SHP77 treated with DMSO at 0.1 percent for 48 hours (cell line): ENCODE results near the gene SNX25.
"Not testable (repeated sequence)": the region's sequence is repeated elsewhere in the genome, so short reads cannot be mapped to it uniquely, and the experiment has no call there.

Source experiments
- DNase-seq: peaks from one replicate; lab custom pipeline; 2025; lab: John Stamatoyannopoulos, UW

Gene SNX25

DNA sequence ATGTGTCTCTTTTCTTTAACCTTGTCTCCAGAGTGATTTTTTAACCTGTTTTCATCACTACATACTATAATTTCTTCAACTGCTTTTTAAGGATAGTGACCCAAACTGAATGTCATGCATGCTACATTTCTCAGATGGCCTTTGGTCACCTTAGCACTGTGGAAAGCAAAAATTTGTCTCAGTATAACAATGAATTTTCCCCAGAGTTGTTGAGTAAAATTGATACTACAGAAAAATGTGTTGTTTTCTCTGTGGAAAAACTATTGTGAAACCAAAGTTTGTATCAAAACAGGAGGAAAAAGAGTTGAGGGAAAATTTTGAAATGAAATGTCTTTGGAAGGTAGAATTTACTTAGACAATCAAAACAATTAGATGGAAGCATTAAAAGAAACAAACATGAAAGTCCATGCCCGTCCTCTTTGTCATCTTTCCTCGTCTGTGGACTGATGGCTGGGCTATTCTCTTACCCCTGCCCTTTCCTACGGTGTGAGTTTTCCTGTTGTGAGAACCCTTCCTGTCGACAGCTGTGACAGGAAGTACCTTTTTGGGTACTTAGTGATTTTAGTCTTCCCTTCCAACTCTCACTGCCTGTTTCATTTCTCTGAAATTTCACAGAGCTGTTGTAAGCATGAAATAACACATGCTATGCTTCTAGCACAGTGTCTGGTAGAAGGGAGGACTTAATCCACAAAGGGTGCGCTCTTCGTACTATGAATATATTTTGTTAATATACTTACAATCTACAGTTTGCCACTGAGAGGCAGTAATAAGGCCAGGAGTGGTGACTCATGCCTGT, 135.5 kb downstream of the SNX25 start:
- DNase-seq: no peak

DNA sequence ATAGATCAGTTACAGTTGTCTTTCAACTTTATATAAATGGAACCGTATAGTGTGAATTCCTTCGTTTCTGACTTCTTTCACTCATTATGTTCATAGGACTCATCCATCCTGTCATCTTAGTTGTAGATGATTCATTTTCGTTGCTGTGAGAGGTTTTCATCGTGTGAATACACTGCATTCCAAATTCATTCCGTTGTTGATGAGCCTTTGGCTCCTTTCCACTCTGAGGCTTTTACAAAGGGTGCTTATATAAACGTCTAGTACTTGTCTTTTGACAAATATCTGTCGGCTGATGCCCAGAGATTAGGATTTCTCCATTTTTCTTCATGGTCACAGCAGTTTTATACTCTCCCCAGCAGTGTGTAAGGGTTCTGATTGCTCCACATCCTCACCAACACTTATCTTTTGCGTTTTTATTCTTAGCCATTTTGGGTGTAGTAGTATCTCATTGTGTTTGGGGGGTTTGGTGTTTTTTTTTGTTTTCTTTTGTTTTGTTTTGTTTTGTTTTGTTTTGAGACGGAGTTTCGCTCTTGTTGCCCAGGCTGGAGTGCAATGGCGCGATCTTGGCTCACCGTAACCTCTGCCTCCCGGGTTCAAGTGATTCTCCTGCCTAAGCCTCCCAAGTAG, 137.7 kb downstream of the SNX25 start:
- no peak for DNase-seq

DNA sequence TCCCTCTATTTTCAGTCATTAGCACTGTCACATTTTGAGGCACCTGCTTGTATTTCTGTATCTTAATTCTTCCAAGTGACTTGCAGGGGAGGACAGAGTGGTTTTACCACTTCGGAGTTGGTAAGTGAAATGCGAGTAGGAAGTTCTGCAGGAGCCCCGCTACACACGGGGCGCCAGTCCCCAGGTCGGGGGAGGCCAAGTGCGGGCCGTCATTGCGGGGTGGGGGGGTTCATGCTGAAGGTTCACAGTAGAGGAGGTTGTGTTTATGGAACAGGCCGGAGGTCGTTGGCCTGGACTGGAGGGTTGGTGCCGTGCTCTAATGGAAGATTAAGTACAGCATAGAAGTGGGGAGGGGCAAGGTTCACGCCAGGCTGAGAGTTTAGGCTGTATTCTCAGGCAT, 142.3 kb downstream of the SNX25 start:
- DNase-seq: no peak

DNA sequence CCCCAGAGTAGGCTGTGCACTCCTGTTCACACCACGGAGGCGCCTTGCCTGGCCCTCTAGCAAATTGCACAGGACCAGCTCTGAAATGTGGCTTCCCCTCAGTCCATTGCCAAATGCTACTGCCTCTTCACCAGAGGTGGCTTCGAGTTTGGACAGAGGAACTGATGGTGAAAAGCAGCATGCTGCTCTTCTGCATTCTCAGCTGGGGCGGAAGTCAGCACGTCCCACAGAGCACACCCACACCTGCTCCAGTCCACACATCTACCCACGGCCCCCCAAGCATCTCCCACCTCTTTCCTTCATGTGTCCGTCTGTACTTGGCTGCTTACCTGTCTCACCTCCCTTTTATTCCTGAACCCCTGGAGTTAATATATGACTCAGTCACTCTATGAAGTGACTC, 142.8 kb downstream of the SNX25 start:
- no peak for DNase-seq

DNA sequence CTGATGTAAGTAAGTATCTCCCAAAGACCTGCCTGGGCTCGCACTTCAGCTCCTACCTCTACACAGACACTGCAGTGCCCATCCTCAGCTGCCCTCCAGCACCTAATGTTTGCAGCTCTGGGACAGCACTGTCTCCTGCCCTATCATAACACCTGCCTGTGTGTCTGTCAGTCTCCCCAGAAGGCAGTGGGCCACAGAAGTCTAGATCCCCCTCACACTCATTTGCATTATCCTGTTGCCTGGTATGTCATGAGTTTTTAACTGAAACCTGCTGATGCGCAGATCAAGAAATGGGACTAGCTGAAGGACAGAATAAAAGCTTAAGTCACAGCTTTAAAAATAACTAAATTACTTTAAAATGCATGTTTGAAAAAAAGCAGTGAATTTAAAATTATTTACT, 143.3 kb downstream of the SNX25 start:
- no peak for DNase-seq

DNA sequence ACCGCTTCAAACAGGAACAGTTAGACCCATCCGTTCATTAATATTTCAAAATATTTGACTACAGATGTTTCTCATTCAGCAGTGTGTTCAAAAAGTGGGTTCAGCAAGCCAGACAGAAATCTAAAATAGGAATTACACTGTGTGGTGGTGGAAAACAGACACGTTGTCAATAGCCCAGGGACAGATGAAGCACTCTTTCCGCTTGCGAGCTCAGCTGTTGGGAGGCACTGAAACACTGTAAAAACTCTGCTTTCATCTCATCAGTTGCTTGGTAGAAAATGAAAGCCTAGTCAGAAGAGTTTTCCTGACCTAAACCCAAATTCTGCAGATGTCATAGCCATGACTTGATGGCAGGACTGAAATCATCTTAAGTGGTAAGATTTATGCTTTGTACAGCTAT, 147.8 kb downstream of the SNX25 start:
- DNase-seq: no peak

DNA sequence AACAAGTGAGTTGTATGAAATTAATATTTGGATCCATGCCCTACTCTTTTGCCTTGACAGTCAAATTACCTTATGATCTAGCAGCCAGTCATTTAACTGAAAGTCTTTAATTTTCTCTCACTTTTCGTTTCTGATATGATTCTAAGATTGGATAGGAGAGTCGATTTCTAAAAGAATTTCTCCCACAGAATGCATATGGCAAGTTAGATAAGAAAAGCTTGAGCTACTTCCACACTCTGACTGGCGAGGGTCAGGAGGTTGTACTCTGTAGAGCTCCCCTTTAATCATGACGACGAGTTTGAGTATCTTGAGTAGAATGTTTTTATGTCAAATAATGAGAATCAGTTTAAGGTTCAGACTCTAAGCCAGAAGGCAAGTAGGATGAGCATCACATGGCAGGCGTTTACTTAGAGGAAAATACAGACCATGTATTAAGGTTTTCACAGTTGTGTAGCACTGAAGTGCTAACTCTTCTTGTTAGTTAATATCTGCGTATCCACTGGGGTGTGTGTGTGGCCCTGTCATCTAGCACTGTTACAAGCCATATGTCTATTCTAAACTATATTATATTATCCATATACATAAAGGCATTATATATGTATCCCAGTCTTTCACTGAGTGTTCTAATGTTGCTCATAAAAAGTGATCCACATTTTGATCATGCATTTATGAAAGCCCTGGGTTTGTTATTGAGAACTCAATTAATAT, 148.5 kb downstream of the SNX25 start:
- DNase-seq: no peak

DNA sequence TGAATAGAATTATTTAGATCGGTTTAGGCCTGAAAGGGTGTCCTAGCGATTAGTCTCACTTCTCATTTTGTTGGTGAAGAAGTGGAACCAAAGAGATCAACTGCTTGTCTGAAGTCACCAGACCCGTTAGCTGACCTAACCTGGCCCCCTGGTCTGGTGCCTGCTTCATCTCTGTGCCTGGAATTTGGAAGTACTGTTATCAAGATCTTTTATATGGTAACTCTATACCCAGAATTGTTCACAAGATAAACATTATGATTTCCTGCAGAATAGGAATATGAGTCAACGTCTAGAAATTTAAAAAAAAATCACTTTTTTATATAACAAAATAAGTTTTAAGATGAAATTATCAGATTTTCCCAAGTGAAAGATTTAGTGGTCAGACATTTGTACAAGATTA, 149.1 kb downstream of the SNX25 start:
- no peak for DNase-seq

DNA sequence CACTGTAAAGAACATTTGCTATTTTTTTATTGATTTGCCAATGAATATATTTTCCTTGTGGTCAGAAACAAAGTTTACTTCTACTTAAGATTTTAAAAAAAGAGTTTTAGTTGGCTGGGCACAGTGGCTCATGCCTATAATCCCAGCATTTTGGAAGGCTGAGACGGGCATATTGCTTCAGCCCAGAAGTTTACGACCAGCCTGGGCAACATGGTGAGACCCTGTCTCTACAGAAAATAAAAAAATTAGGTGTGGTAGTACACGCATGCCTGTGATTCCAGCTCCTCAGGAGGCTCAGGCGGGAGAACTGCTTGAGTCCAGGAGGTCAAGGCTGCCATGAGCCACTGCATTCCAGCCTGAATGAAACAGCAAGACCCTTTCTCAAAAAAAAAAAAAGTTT, 149.6 kb downstream of the SNX25 start:
- DNase-seq: no peak

DNA sequence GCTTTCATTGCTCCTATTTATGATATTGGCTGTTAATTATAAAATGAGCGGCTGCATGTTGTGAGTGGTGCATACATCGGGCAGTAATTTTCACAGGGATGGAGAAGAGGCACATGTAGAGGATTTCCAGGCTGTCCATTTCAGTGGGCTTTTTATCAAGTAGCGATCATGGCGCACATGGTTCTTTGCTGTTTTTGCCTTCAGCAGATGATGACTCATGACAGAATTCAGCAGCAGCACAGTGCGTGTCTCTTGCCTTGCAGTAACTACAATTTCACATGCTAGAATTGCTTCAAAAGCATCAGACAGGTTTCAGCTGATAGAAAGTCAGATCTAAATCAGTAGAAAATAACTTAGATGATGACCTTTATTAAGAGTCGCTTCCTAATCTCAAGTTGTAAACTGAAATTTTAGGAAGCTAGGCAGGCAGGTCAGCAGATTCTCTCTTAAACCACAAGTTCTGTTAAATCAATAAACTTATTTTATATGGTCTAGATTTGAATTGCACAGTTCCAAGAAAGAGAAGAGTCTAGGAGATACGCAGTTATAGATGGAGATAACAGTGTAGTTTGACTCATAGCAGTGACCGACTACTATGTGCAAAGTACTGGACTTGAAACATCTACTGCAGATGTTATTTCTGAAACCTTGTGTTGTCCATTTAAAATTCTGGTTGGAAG, 150.5 kb downstream of the SNX25 start:
- DNase-seq: no peak

DNA sequence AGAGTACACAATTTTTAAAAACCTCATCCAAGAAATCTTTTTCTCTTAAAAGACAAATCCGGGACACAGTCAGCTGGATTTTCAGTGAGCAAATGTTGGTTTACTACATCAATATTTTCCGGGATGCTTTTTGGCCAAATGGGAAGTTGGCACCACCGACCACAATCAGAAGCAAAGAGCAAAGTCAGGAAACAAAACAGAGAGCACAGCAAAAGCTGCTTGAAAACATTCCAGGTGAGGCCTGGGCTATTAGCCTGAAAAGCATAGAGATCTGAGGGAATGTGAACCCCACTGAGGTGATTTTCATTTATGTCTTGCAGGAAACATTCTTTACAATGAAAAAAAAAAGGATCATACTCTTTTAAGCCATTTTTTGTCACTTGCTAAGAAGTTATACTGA, 152.5 kb downstream of the SNX25 start:
- DNase-seq: no peak

DNA sequence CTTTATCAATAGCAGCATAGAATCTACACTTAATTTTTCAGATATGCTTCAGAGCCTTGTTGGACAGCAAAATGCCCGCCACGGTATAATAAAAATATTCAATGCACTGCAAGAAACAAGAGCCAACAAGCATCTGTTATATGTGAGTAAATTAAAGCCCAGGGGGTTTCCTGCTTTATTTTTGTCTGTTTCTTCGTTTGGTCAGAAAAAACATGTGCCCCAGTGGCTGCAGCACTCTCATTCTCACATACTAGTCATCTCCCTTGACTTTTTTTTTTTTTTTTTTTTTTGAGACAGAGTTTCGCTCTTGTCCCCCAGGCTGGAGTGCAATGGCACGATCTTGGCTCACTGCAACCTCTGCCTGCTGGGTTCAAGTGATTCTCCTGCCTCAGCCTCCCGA, 153.2 kb downstream of the SNX25 start:
- DNase-seq: not testable (repeated sequence)

DNA sequence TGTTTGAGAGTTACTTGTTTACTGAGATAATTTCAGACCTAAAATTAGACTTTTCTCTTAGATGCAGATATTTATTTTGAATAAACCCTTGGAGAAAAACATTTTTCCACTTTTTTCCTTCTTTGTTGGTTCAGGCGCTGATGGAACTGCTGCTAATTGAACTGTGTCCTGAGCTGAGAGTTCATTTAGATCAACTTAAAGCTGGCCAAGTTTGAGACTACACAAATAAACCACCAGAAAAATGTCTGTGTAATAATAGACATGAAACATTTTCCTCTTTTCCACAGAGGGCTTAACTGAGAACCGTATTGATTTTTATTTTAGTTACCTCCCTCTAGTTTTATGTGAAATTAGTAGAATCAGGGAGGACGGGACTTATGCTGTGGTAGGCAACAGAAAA, 153.9 kb downstream of the SNX25 start:
- DNase-seq: no peak

DNA sequence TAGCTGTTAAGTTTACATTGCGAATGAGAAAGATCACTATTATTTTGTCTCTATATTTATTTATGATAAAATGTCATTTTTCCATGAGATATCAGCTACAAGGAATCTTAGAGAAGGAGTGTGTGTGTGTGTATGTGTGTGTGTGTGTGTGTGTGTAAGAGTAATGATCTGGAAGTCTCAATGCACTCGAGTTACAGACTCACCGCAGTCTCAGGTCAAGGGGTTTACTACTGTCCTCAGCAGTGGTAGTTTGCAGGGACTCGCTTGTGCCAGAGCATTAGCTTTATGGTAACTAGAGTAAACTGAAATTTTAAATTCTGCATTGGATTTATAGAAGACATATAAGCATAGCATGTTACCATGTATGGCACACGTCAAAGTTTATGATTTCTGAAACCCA, 155.5 kb downstream of the SNX25 start:
- DNase-seq: no peak

DNA sequence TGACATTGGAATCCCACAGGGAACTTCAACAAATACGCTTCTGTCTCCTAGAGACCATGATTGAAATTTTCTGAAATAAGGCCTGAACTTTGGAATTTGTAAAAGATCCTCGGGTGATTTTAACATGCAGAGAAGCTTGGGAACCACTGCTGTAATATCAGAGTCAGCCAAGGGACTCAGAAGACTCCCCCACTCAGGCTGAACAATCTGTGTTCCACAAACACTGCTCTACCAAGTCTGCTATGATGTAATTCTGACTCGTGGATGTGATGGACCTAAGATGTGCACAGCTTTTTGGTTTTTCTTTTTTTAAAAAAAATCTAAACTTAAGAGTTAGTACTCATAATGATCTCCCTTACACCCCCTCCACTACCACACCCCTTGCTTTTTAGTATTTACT, 160.3 kb downstream of the SNX25 start:
- no peak for DNase-seq

DNA sequence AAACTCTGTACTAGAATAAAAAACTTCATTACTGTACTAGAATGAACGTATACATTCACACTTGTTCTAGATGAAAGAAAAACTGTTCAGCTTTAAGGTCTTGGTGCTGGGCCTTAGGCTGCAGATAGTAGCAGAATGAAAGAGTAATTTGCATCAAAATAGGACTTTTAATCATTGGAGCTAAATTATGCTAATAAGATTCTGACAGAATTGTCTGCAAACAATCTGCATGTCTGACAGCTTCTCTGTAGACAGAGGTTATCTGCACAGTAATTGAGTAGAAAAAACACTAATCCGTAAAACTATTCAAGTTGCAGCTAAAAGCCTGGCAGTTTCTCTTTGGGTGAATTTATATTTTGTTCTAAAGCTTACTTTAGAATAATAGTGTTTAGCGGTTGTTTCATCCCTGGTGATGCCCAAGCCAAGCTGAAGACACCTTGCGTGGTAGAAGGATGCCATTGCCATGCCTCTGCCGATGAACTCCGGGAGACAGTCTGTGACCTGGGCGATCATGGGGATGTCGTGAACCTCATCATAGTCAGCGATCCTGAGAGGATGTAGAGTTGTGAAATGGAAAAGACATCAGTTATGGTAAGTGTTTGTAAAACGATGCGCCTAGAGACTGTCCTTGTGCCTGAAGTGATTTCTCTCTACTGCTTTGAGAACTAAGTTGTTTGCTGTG, 161.0 kb downstream of the SNX25 start:
- DNase-seq: no peak

DNA sequence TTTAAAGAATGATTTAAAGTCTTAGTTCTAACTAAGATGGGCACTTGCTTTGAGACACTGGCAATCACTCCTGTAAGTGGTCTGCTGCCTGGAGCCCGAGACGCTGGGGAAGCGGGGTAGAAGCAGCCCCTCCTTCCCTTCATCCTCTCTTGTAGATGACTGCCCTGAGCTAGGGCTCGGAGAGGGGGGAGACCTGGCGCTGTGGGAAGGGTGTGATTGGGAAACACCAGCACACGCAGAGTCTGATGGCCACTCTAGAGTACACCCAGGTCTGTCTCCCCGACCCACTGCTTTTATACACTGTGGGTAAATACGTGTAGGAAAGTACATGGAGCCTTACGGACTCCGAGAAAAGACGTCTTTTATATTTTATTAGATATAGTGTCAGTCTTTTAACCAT, 162.3 kb downstream of the SNX25 start:
- no peak for DNase-seq

DNA sequence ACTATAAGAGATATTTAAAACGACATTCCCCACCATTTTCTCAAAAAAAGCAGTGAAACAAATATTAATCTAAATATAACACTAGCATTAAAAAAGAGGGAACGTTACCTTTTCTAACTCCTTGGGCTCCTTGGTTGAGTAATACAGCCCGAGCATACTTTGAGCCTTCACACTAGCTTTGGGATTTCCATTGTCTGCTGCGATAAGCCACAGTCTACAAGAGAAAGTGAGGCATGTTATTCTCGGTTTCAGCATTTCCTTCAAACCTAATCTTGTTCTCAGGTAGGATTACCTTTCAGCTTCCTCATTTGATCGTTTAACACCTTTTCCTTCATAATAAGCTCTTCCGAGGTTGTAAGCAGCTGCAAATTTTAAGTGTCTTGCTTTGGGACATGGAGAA, 164.6 kb downstream of the SNX25 start:
- no peak for DNase-seq

DNA sequence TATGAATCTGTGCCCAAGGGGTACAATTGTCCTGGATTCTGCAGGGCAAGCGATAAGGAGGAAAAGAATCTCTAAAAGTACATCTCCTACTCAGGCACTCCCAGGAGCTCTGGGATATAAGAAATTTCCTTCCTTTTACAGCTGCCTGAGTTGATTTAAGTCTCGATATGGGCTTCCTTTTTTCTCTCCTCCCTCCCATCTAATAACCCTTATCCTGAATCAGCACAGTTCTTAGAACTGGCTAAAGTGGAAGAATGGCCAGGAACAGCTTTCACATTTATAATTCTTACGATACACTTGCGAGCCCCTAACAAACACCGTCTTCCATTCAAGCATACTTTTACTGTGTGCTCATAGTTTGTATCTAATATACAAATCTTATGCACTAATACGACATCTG, 165.2 kb downstream of the SNX25 start:
- DNase-seq: no peak

DNA sequence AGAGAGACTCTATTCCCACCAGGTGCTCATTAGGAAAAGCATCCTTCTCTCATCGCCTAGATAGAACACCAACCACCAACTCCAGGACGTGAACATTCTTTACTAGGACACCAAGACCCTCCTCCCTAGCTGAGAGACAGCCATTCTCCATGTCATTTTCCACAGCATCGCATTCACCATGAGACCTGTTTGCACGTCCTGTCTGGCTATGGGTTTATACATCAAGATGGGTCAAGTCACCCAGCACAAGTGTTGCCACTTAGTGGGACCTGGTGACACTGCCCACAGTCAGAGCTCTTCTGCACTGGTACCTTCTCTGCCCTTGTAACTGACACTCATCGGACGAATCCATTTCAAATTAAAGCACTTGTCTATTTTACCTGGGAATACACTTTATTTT, 168.9 kb downstream of the SNX25 start:
- no peak for DNase-seq

DNA sequence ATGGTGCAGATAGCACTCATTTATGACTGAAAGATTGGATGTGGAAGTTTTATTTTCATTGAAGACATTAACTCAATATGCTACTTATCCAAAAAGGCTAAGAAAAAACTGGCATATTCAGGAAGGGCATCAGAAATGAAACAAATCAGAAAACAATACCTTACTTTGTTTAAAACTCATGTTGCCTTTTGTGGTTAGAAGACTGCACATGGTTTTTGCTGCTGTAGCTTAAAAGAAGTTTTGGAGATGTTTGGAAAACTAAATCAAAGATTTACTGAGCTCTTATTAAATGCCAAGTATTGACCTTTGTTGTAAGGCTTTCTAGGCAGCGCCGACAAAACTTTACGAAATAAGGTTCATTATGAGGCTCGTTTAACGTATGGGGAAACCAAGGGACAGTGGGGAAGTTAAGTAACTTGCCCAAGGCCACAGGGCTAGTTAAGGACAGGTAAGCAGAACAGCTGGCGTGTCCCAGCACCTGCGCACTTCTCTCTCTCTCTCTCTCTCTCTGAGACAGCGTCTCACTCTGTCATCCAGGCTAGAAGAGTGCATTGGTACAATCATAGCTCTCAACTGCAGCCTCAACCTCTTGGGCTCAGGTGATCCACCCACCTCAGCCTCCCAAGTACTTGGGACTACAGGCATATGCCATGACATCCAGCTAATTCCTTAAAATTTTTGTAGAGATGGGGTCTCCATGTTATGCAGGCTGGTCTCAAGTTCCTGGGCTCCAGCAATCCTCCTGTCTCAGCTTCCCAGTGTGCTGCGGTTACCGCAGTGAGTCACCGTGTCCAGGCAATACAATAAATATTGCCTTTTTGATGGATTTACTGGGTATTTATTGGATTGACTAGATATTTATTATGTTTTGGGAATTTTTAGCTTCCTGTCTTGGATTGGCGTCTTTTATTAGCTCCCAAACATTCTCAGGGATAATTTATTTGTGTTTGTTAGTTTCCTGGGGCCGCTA, 170.2 kb downstream of the SNX25 start:
- no peak for DNase-seq
